ENCODE data around the gene DEGS2.

The DEGS2 gene

DNA sequence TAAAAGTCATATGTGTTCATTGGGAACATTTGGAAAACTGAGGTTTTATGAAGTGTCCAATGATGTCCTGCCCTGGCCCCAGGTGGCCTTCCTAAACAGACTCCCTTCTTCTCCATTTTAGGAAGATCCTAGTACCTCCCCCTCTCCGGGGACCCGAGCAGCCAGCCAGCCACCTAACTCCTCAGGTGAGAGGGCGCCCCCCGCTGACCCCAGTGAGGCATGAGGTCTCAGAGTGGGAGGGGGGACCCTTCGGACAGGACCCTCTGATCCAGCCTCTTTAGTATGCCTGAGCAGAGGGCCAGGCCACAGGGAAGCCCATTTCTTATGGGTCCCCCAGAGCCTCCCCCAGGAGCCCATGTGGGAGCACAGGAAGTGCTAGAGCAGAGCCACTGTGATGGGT is 23.7 kb downstream of the DEGS2 start:
- no peak overlapping the region for H3K4me3 ChIP-seq (ENCODE audit: low read depth, low read length)
- DNase-seq (ENCODE audit: low read depth) = no peak
- TF ChIP-seq, protein P1, sequence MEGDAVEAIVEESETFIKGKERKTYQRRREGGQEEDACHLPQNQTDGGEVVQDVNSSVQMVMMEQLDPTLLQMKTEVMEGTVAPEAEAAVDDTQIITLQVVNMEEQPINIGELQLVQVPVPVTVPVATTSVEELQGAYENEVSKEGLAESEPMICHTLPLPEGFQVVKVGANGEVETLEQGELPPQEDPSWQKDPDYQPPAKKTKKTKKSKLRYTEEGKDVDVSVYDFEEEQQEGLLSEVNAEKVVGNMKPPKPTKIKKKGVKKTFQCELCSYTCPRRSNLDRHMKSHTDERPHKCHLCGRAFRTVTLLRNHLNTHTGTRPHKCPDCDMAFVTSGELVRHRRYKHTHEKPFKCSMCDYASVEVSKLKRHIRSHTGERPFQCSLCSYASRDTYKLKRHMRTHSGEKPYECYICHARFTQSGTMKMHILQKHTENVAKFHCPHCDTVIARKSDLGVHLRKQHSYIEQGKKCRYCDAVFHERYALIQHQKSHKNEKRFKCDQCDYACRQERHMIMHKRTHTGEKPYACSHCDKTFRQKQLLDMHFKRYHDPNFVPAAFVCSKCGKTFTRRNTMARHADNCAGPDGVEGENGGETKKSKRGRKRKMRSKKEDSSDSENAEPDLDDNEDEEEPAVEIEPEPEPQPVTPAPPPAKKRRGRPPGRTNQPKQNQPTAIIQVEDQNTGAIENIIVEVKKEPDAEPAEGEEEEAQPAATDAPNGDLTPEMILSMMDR (IDR thresholded peaks at IDR 0.05; ENCODE audit: low read depth, low read length, missing control alignments) = no peak

- TF ChIP-seq, protein P1 (IDR thresholded peaks at IDR 0.05; ENCODE audit: low read depth, low read length, missing control alignments) = no peak
- no peak for DNase-seq (ENCODE audit: low read depth)
- H3K4me3 ChIP-seq (ENCODE audit: low read depth, low read length) = no peak overlapping the region
Measured at GRCh38 chr14:100135073-100135472, 24.4 kb downstream of the DEGS2 start.

- DNase-seq (ENCODE audit: low read depth) = no peak
- TF ChIP-seq, protein P1 (IDR thresholded peaks at IDR 0.05; ENCODE audit: low read depth, low read length, missing control alignments) = no peak
- no peak overlapping the region for H3K4me3 ChIP-seq (ENCODE audit: low read depth, low read length)
Measured at GRCh38 chr14:100134586-100134985, 24.9 kb downstream of the DEGS2 start.

DNA sequence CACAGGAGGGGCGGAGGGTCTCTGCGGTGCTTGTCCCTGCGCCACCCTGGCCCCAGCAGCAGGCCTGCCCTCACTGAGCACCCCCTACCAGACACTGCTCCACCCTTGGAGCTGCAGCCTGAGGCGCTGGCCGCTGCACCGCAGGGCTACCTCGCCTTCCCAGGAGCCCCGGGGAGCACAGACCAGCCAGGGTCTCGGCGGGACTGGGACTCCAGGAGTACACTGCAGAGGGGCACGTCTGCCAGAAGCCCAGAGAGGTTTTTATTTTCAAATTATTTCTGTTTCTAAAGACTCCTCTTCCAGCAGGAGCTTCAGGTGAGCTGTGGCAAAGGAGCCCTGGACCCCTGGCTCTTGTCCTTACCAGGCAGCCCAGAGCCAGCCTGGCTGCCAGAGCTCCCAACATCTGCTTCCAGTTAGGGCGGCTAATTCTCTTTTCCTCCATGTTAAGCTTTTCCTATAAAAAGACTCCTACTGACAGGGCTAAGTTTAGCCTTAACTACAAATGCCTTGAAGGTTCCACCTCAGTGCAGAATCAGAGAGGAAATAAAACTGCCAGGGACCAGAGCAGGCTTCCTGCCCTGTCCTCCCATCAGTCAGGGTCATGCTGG is 26.4 kb downstream of the DEGS2 start:
- no peak for DNase-seq (ENCODE audit: low read depth)
- TF ChIP-seq, protein P1 (IDR thresholded peaks at IDR 0.05; ENCODE audit: low read depth, low read length, missing control alignments) = no peak
- H3K4me3 ChIP-seq (ENCODE audit: low read depth, low read length) = no peak overlapping the region

GRCh38 chr14:100132161-100132902 is 27.1 kb downstream of the DEGS2 start:
- no peak for DNase-seq (ENCODE audit: low read depth)
- H3K4me3 ChIP-seq (ENCODE audit: low read depth, low read length) = no peak overlapping the region
- TF ChIP-seq, protein P1 (IDR thresholded peaks at IDR 0.05; ENCODE audit: low read depth, low read length, missing control alignments) = no peak

DNA sequence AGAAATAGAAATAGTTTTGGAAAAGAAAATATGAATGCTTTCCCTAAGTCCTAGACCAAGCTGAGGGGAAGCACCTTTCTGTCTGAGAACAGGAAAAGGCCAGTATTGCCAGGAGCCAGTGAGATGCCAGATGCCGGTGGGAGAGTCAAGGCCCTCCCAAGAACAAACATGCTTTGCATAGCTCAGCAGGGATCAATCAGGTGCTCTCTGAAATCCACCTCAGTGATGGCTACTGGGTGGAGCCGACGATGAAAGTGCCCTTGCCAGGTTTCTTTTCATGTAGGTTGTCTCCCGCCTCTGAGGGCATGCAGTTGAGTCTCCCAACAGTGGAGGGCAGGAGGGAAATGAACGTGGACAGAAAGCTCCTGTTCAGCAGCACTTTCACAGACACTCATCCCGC is 28.3 kb downstream of the DEGS2 start:
- TF ChIP-seq, protein P1 (IDR thresholded peaks at IDR 0.05; ENCODE audit: low read depth, low read length, missing control alignments) = no peak
- no peak overlapping the region for H3K4me3 ChIP-seq (ENCODE audit: low read depth, low read length)
- DNase-seq (ENCODE audit: low read depth) = no peak

- no peak overlapping the region for H3K4me3 ChIP-seq (ENCODE audit: low read depth, low read length)
- DNase-seq (ENCODE audit: low read depth) = no peak
Measured at GRCh38 chr14:100130521-100130920, 28.9 kb downstream of the DEGS2 start.

More at GRCh38 chr14:100130521-100130920, 28.9 kb downstream of the DEGS2 start:
- TF ChIP-seq, protein P1 (IDR thresholded peaks at IDR 0.05; ENCODE audit: low read depth, low read length, missing control alignments) = no peak
